HPDE6-E6E7 (cell line): ENCODE measurements around the gene TTC7B.
"Not testable (repeated sequence)": the region's sequence is repeated elsewhere in the genome, so short reads cannot be mapped to it uniquely, and the experiment has no call there.

Source experiments
- DNase-seq: peaks from one replicate; pipeline ENCODE4 v3.0.0; 2011; ENCODE audit warnings: missing footprints; ENCODE audit errors: extremely low spot score

The TTC7B gene, protein sequence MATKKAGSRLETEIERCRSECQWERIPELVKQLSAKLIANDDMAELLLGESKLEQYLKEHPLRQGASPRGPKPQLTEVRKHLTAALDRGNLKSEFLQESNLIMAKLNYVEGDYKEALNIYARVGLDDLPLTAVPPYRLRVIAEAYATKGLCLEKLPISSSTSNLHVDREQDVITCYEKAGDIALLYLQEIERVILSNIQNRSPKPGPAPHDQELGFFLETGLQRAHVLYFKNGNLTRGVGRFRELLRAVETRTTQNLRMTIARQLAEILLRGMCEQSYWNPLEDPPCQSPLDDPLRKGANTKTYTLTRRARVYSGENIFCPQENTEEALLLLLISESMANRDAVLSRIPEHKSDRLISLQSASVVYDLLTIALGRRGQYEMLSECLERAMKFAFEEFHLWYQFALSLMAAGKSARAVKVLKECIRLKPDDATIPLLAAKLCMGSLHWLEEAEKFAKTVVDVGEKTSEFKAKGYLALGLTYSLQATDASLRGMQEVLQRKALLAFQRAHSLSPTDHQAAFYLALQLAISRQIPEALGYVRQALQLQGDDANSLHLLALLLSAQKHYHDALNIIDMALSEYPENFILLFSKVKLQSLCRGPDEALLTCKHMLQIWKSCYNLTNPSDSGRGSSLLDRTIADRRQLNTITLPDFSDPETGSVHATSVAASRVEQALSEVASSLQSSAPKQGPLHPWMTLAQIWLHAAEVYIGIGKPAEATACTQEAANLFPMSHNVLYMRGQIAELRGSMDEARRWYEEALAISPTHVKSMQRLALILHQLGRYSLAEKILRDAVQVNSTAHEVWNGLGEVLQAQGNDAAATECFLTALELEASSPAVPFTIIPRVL

GRCh38 chr14:90815822-90816662 is at the start of gene TTC7B:
Gene TTC7B, minus strand, starts transcription at chr14:90816430. Its CDS starts 135 bp downstream, at chr14:90816295.
- peak; percentile 63 for DNase-seq

DNA sequence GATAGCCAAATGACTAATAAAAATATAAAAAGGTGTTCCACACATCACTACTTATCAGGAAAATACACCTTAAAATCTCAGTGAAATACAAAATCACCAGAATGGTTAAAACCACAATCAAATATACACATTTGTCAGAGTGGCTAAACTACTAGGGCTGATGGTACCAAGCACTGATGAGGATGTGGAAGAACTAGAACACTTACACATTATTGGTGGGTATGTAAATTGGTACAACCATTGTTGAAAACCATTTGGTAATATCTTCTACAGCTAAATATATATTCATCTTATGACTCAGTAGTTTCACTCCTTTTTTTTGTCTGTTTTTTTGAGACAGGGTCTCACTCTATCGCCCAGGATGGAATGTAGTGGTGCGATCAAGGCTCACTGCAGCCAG is 48.5 kb upstream of the TTC7B start:
- DNase-seq: no peak

- no peak for DNase-seq
Observed at GRCh38 chr14:90858511-90858910, 42.3 kb upstream of the TTC7B start.

- DNase-seq: no peak
Observed at GRCh38 chr14:90857866-90858265, 41.6 kb upstream of the TTC7B start.

DNA sequence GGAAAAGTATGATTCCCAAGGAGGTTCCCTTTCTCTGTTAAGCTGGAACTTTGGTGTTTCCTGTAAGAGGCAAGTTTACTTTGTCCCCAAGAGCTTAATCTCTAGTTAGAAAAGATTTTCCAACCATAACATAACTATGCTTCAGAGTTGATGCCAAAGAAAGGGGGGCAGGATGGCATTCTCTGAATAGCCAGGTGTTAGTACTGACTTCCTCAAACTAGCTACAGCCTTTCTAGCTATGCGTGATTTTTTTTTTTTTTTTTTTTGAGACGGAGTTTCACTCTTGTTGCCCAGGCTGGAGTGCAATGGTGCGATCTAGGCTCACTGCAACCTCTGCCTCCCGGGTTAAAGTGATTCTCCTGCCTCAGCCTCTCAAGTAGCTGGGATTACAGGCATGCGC is 39.9 kb upstream of the TTC7B start:
- DNase-seq: not testable (repeated sequence)

- no peak for DNase-seq
Observed at GRCh38 chr14:90853116-90853515, 36.9 kb upstream of the TTC7B start.

DNA sequence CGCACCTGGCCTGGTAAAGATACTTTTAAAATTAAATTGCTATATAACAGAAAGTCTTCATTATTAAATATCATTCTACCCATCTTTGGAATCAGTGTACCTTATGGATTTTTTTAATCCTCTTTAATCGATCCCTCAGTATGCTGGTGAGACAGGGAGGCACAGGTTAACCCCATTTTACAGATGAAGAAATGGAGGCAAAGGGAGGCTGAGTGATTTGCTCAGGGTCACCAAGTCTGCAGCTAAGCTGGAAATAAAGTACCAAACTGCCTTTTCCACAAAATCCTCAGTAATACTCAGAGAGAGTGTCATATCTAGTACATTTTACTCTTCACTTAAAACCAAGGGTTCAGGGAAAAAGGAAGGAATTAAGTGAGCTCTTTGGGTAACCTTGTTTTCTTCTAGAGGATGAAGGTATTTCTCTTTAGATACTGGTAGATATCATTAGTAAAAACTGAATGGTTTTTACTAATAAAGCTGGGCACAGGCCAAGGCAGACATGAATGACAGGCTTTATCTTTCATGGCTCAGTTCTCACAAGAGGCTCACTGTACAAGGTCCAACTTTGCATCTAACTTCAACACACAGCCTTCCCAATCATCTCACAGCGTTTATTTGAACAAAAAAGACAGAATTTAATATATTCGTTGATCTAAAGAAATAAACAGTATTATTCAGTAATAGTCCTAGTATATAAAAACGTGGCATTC is 35.3 kb upstream of the TTC7B start:
- no peak for DNase-seq

GRCh38 chr14:90850487-90850886 is 34.3 kb upstream of the TTC7B start:
- peak; percentile 49 for DNase-seq

DNA sequence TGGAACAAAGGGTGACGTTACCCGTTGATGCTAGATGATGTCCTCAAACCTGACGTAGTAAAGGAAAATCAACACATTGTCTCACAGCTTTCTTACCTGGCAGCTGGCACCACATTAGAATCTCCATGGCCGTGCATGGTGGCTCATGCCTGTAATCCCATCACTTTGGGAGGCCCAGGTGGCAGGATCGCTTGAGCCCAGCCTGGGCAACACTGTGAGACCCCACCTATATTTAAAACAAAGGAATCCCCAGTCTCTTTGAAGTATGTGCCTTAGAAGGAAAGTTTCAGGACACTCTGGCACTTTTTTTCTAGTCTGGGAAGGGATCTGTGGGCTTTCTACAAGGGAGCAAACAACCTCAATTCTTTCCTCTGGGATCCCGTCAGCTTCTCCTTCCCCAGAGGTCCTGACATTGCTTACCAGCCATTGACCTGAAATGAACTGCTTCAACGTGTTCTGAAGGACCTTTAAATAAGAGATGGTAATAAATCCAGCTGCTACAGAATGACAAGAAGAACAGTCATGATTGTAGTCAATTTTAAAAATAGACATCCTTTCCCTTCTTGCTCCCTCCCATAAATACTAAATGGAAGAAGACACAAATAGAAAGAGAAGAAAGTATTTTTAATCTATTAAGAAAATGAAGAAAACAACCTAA is 33.7 kb upstream of the TTC7B start:
- no peak for DNase-seq

GRCh38 chr14:90848944-90849731 is 32.9 kb upstream of the TTC7B start:
- DNase-seq: peak; percentile 31

DNA sequence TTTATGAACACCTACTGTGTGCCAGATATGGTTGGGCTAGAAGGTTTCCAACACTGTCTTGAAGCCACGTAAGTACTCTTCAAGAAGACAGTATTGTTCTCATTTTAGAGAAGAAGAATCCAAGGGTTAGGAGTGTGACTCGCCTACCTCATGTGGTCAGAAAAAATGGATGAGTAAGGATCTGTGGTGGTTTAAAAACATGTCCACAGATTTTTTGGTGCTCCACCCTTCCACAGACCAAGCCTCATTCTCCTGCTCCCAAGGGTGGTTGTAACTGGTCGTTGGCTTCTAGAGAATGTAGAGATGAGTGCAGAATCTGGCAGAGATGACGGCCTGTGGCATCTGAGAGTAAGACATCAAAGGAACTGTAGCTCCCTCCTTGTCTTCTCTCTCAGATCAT is 30.3 kb upstream of the TTC7B start:
- no peak for DNase-seq

GRCh38 chr14:90844321-90844720 is 28.1 kb upstream of the TTC7B start:
- no peak for DNase-seq

DNA sequence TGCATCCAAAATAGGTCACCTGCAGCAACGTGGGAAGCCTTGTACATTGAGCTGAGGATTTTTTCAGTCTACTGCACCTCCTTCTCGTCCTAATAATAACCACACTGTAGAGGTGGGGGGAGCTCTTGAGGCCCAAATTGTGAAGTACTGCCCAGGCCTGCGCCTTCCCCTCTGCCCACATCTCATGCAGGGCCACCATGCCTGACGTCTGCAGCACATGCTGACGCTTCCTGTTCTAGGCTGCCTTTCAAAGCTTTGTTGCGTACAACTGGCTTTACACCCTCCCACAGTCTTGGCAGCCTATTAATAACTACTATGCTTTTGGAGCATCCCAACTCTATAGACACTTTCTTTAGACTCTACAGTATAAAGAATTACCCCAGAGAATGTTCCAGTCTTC is 26.5 kb upstream of the TTC7B start:
- no peak for DNase-seq

GRCh38 chr14:90840667-90841066 is 24.4 kb upstream of the TTC7B start:
- not testable (repeated sequence) for DNase-seq

GRCh38 chr14:90839889-90840266 is 23.6 kb upstream of the TTC7B start:
- DNase-seq: no peak

DNA sequence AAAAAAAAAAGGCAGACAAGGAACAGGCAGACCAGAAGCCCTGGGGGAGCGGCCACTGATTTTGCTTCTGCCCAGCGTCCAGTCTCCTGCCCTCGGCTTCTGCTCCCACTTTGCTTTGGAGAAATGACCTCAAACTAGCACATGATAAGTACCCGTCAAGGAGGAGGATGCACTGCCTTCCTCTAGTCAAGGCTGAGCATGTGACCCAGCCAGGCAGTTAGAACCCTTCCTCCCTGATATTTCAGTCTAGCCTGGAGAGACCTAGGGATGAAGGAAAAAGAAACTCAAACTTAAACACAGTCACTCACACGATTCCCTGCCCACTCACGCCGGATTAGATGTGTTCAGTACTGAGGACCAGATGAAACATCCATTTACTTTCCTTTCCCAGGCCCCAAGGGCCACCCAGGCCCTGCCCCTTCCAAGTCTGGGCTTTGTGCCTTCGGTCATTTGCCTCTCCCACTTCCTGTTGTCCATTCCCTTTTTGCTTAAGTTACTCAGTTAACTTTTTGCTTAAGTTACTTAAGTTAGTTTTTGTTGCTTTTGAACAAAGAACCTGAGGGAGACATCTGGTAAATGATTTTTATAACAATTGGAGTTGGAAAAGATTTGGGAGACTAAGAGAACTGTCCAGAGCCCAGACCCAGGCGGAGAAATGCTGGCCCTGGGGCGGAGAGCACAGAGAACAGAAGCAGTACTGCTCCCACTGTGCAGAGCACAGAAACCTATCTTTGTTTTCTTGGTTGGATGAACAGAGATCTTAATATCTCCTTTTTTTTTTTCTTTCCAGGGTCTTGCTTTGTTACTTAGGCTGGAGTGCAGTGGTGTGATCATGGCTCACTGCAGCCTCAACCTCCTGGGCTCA is 23.0 kb upstream of the TTC7B start:
- no peak for DNase-seq

DNA sequence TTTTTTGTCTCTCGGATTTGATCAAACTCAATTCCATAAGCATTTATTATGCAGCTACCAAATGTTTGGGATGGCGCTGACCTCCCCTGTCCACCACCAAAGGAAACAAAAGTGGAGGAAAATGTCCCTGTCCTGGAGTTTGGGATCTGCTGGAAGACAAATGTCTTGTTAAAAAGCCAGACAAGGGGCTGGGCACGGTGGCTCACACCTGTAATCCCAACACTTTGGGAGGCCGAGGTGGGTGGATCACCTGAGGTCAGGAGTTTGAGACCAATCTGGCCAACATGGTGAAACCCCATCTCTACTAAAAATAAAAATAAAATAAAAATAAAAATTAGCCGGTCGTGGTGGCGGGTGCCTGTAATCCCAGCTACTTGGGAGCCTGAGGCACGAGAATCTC is 22.3 kb upstream of the TTC7B start:
- DNase-seq: not testable (repeated sequence)

- no peak for DNase-seq
Observed at GRCh38 chr14:90837355-90837754, 21.1 kb upstream of the TTC7B start.

GRCh38 chr14:90836692-90837063 is 20.4 kb upstream of the TTC7B start:
- DNase-seq: no peak
